ENCODE measurements around the gene PLOD3.
"Not testable (repeated sequence)": the region's sequence is repeated elsewhere in the genome, so short reads cannot be mapped to it uniquely, and the experiment has no call there.

PLOD3 gene

DNA sequence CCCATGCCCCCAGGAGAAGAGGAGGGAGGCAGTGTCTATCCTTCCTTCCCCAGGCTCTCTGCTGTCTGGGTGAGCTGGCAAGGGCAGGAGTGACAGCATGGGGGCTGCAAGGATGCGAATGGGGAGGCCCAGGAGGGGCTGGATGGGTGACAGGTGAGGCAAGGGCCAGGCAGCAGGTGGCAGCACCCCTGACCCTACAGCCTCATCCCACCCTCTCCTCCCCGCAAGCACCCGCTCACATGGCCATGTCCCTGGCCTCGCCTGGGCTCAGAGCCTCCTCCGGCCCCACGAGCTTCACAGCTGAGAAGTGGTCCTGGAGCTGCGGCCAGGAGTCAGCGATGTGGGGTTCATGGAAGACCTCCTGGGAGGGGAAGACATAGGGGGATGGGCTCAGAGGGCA lies 5.4 kb downstream of the PLOD3 start:
- no peak for DNase-seq (ENCODE audit: low spot score)

DNA sequence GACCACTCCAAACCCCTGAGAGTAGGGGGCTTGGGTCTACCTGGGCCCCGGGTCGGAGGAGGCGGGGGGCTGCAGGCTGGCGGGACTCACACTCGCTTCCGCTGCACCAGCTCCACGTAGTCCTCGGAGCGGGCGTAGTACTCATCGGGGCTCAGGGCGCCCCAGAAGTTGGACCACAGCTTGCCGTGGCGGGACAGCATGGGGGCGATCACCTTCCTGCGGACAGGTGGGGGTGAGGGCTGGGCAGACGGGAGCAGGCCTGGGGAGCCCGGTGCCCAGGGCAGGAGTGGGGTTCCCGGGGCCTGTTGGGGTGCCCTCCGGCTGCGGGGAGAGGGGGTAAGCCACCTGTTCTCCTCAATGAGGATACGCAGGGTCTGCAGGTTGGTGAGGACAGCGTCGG lies 5.9 kb downstream of the PLOD3 start:
- no peak for DNase-seq (ENCODE audit: low spot score)

DNA sequence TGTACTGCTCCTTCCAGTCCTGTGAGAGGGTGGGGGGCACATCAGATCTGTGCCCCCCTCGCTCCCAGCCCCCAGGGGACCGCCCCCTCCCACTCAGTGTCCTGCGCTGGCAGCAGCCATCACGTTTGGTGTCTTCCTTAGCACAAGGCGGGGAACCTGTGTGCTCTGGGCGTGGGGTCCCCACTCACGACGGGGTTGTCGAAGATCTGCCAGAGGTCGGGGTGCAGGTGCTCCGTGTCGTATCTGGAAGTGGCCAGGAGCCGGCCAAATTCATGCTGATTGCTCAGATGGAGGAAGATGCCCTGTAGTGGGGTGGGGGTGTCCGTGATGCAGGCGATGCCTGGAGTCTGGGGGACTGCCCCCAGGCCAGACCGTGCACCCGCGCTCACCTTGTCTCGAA lies 7.2 kb downstream of the PLOD3 start:
- no peak for DNase-seq (ENCODE audit: low spot score)

DNA sequence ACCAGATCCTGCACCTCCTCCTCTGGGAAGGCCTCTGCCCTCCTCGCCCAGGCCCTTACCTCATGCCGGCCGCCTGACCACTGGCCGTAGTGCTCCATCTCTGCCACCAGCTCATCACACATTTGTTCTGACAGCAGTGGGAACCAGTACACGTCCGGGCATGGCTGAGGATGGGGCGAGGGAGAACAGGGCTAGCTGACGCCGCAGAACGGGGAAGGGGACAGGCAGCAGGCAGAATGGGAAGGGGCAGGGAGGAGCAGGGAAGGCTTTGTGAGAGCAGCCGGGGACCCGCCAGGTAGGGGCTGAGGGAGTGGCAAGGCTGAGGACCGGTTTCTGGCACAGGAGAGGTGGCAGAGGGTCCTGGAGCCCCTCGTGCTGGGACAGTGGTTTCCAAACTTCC lies 8.6 kb downstream of the PLOD3 start:
- no peak for DNase-seq (ENCODE audit: low spot score)

DNA sequence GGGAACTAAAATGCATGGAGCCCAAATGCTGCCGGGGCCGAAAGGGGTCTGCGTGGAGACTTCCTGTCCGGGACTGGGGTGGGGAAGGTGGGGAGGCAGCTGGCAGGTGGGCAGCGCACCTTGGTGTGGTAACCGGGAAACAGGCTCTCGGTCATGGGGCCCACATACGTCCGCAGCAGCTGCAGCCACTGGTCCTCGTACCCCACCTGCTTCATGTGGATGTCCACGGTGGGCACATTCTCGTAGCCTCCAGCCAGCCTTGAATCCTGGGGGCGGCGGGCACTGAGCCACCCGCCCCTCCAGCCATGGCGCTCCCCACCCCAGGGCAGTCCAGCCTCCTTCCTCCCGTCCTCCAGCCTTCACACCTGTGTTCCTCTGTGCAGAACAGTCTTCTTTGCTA lies 9.9 kb downstream of the PLOD3 start:
- no peak for DNase-seq (ENCODE audit: low spot score)

DNA sequence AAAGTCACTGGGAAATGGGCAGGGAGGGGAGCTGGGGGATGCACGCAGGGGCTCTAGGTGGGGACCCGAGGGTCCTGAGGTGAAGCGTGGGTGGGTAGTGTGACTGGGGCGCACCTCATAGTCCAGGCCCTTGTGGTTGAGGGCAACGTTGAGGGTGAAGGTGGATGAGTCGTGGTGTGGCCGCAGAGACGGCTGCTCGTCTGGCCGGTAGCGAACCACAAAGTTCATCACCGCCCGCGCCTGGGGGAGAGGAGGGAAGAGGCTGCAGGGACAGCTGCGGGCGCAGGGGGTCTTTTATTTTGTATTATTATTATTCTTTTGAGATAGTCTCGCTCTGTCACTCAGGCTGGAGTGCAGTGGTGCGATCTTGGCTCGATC lies 10.7 kb downstream of the PLOD3 start:
- DNase-seq (ENCODE audit: low spot score): no peak

DNA sequence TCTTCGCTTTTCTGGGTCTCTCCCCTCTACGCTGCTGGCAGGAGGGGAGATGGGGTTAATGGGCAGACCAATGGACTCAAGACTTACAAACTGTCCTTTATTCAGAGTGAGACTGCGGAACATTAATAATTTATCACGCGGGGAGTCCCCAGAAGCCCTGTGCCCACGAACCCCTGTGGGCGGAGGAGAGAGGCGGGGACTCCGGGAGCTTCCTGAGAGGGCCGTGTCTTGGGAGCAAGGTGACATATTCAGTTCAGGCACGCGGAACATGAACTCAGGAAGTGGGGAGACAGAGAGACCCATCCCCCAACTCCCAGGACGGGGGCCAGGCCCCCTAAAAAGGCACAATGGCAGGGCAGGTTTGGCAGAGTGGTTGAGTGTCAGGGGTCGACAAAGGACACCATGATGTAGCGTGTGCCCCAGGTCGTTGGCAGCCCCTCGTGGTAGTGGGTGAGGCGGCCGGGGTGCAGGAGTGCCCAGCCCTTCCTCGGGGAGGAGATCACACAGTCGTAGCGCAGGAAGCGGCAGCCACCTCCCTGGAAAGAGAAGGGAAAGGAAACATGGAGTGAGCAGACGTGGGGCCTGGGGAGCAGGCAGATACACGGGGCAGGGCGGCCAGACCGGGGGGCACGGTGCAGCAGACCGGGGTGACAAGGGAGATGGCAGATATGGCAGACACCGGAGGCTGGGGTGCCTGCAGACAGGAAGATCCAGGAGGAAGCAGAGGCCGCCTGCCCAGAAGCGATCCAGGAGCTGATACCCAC lies 11.3 kb downstream of the PLOD3 start:
- DNase-seq (ENCODE audit: low spot score): no peak

DNA sequence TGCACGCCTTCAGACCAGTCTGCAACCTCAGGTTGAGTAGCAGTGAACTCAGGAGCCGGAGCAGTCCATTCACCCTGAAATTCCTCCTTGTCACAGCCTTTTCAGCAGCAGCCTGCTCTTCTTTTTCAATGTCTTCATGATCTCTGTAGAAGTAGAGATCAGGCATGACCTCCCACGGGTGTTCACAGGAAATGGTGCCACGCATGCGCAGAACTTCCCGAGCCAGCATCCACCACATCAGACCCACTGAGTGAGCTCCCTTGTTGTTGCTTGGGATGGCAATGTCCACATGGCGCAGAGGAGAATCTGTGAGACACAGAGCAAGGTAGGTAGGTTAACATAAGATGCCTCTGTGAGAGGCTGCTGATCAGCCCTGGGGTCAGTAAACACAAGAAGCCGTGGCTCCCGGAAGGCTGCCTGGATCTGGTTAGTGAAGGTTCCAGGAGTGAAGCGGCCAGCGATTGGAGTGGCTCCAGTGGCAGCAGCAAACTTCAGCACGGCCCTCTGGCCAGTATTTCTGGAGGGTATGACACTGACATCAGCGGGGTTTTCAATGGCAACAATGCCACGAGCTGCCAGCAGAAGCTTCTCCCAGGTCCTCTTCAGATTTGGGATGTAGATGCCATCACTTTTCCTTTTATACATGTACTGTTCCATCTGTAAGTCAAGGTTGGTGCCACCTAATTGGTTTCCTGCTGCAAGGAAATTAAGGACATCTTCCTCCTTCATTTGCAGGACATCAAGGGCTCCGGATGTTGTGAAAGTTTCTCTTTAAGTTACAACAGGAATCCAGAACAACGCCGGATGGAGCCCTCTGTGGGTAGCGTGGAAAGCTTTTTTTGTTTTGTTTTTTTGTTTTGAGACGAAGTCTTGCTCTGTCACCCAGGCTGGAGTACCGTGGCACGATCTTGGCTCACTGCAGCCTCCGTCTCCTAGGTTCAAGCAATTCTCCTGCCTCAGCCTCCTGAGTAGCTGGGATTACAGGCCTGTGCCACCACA lies 13.3 kb downstream of the PLOD3 start:
- DNase-seq (ENCODE audit: low spot score): not testable (repeated sequence)

DNA sequence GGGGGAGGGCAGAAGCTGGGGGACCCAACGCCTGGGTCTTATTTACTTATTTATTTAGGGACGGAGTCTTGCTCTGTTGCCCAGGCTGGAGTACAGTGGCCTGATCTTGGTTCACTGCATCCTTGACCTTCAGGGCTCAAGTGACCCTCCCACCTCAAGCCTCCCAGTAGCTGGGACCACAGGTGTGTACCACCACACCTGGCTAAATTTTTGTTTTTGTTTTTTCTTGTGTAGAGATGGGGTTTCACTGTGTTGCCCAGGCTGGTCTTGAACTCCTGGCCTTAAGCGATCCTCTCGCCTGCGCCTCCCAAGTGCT lies 14.8 kb downstream of the PLOD3 start:
- DNase-seq (ENCODE audit: low spot score): no peak

DNA sequence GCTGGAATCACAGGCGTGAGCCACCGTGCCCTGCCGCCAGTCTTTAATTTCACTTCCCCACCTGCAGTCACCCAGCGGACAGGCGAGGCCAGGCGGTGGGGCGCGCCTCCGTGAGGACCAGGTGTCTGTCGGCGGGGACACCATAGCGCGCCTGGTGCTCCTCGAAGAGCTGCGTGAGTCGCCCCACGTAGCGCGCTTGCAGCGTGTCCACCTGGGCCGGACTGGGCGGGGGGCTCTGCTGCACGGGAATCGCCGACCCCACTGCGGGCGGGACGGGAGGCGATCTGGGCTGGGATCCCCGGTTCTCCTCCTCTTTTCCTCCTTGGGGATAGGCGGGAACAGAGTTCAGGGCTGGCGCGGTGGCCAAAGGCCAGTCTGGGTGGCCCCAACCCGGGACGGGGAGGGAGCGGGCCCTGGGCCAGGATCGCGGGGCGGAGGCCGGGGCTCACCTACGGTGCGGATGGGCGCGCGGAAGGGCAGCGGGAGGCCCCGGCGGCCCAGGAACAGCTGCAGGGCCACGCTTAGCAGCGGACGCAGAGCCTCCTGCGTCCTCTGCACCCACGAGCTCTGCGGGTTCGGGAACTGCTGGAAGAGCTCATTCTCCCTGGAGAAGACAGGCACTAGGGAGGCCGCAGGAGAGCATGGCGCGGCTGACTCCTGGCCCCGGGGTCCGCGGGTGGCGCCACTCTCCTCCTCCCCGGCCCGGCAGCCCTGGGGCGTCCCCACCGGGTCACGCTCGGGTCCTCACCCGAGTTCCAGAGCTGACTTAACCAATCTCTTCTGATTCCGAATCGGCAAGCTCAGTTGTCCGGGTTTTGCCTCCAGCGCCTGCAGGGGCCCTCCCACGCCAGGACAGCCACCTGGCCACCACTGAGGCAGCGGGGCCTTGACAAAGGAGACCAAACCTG lies 15.4 kb downstream of the PLOD3 start:
- no peak for DNase-seq (ENCODE audit: low spot score)

DNA sequence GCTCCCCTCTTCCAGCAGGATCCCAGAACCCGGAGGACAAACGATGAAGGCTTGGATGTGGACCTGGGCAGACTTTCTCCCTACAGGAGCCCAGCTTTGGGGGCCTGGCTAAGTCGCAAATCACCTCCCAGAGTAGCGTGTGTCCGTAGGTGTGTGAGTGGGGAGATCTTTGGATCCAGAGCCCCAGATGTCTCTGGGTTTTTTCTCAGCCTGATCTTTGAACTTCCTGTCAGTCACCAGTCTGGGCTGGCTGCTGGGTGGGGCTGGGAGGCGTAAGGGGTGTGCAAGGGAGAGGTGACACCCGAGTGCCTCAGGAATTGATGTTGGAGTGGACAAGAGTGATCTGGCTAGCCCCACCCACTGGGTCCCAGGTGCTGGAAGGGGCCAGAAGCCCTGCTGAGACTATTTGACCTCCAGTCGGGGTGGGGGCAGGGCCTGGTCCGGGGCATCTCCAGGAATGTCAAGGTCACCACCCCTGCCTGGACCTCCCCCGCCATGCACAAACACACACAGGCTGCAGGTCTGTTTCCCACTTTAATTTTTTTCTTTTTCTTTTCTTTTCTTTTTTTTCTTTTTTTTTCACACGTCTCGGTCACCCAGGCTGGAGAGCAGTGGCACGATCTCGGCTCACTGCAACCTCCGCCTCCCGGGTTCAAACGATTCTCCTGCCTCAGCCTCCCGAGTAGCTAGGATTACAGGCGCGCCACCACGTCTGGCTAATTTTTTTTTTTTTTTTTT lies 16.4 kb downstream of the PLOD3 start, which contains the start of gene MOGAT3:
Gene MOGAT3 (minus strand): TSS at position 175 of the 738 bp plus-strand sequence. CDS start 182 bp downstream, outside the sequence.
- no peak for DNase-seq (ENCODE audit: low spot score)

DNA sequence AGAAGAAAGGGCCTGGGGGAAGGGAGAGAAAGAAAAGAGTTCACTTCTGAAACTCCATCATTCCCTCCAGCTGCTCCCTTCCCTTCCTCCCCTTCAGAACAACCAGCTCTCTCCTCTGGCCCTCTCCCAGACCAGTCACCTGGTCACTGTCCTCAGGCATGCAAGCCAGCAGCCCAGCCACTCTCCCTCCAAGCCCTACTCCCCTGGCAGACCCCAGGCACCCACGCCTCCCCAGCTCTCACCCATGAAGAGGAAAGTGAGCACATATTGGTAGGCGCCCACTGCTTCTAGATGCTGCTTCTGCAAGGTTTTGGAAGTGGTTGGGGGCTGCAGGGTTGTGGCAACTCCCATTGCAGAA lies 16.9 kb downstream of the PLOD3 start:
- DNase-seq (ENCODE audit: low spot score): no peak

DNA sequence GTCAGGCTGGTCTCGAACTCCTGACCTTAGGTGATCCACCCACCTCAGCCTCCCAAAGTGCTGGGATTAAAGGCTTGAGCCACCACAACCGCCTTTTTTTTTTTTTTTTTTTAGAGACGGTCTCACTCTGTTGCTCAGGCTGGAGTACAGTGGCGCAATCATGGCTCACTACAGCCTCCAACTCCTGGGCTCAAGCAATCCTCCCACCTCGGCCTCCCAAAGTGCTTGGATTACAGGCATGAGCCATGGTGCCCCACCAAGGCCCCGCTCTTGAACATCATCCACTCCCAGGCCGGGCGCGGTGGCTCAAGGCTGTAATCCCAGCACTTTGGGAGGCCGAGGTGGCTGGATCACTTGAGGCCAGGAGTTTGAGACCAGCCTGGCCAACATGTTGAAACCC lies 17.9 kb downstream of the PLOD3 start:
- DNase-seq (ENCODE audit: low spot score): not testable (repeated sequence)

DNA sequence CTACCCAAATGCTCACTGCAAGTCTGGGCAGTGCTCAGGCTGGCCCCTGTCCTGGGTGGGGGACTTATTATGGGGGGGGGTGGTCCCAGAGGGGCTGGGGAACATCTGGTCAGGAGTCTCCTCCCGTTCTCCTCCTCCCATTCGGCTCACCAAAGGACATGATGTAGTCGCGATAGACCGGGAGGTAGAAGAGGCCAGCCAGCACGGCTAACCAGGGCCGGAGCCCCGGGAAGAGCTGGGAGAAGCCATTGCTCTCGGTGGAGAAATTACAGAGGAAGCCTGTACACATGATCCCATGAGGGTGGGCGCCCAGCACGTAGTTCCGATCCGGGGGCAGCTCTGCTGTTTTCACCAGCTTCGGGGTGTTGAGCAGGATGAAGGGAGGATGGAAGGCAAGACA lies 18.9 kb downstream of the PLOD3 start:
- DNase-seq (ENCODE audit: low spot score): no peak

DNA sequence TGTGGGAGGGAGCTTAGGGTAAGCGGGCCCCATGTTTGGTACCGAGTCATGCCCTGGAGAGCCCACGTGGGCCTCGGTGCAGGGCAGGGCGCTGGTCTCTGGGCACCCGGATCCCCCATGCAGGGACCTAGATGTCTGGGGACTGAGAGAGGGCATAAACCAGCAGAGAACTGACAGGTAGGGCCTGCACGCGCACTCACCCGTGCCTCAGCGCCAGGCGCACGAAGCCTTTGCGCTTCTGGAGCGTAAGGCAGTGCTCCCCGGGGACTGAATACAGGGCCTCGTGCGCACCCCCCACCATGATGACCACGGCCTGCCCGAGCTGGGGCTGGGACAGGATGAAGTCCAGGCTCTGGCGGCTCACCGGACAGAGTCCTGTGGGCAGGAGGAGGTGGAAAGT lies 19.4 kb downstream of the PLOD3 start:
- DNase-seq (ENCODE audit: low spot score): no peak

DNA sequence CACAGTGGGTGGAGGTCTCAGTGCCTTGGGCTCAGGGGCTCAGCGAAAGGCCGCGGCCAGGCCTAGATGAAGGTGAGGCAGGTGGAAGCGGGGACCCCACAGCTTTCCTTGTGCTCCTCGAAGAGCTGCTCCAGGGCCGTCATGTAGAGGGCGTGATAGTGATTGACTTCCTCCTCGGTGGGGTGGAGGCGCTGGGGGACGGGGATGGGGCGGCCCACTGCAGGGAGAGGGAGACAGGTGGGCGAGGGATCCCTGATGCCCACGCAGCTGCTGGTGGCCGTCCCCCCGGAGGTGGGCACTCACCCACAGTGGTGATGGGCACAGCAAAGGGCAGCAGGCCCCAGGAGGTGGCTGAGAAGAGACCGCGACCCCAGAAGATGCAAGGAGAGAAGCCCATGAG lies 21.5 kb downstream of the PLOD3 start:
- DNase-seq (ENCODE audit: low spot score): no peak

DNA sequence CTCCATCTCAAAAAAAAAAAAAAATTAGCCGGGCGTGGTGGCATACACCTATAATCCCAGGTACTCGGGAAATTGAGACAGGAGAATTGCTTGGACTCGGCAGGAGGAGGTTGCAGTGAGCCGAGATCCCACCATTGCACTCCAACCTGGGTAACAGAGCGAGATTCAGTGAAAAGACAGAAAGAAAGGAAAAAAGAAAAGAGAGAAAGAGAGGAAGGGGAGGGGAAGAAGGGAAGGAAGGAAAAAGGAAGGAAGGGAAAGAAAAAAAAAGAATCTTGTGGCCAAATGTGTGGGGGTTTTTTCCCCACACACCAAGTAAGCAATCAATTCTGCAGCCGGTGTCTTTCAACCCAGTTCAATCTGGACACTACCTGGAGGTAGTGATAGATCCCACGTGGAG lies 28.3 kb downstream of the PLOD3 start:
- DNase-seq (ENCODE audit: low spot score): no peak

DNA sequence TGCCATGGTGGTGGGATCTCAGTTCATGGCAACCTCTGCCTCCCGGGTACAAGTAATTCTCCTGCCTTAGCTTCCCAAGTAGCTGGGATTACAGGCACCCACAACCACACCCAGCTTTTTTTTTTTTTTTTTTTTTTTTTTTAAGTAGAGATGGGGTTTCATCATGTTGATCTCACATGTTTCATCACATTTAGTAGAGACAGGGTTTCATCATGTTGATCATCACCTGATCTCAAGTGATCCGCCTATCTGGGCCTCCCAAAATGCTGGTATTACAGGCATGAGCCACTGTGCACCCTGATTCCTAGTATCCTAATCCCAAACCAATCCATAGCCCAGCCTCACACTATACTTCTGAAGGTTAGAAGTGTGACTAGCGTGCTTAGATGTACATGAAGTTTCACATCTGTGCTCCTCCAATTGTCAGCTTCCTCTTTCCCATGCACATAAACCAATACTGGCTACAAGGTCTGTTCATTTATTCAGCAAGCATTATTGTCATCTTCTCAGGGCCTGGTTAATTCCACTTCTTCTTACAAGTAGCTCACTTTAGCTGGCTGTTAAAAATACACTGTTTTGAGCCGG lies 30.4 kb downstream of the PLOD3 start:
- DNase-seq (ENCODE audit: low spot score): no peak

DNA sequence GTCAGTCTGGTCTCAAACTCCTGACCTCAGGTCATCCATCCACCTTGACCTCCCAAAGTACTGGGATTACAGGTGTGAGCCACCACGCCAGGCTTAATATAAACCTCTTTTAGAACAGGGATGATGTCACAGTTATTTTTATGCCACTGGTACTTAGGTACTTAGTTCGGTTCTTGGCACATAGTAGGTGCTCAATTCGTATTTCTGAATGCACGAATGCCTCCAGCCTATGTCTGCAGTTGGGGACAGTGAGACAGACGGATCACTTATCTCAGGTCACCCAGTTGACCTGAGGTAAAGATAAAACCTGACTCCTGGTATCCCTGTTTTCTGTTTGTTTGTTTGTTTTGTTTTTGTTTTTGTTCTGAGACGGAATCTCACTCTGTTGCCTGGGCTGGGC lies 31.2 kb downstream of the PLOD3 start:
- DNase-seq (ENCODE audit: low spot score): no peak

DNA sequence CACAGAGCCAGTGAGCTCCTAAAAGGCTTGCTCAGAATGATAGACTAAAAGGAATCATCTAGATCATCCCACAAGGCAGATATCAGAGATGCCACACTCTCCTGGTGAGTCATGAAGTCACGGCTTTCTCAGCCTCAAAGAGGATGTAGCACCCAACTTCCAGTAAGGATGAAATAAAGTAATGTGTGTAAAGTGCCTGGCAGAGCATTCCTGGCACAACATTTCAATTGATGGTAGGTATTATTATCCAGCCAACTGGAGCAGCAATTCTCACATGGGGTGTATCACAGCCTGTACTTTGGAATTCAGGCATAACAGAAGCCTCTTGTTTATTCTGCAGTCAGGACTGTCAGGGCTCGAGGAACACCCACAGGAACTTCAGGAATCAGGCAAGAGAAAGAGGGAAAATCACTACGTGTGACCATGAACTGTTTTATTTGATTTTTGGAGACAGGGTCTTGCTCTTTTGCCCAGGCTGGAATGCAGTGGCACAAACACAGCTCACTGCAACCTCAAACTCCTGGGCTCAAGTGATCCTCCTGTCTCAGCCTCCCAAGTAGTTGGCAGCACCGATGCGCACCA lies 32.0 kb downstream of the PLOD3 start:
- peak; percentile 63 for DNase-seq (ENCODE audit: low spot score)
